SIG-M5 (cell line): ENCODE data around the gene LMO2.

Experiments
- DNase-seq: peaks from one replicate; lab custom pipeline; 2025; lab: John Stamatoyannopoulos, UW

Gene LMO2

GRCh38 chr11:33819278-33820035 lies 72.4 kb downstream of the LMO2 start:
- DNase-seq, result no peak
